ENCODE measurements around the gene ATP10D.

ATP10D gene

GRCh38 chr4:47598320-47598719 lies 113.2 kb downstream of the ATP10D start:
- TF ChIP-seq POLR2A (IDR thresholded peaks at IDR 0.05; ENCODE audit: extremely low read depth, insufficient read length) (no peak), MAX (IDR thresholded peaks at IDR 0.05; ENCODE audit: low read depth, low read length) (no peak), CTCF (IDR thresholded peaks at IDR 0.05; ENCODE audit: low read depth, low read length) (no peak), MYC (IDR thresholded peaks at IDR 0.05; ENCODE audit: low read depth, low read length) (no peak)
- H3K4me3 ChIP-seq (ENCODE audit: low read depth, low read length): no peak overlapping the region
- no peak for DNase-seq (ENCODE audit: low read depth)

- DNase-seq (ENCODE audit: low read depth): no peak
- TF ChIP-seq MAX (IDR thresholded peaks at IDR 0.05; ENCODE audit: low read depth, low read length): no peak
- no peak for TF ChIP-seq MYC (IDR thresholded peaks at IDR 0.05; ENCODE audit: low read depth, low read length)
- TF ChIP-seq POLR2A (IDR thresholded peaks at IDR 0.05; ENCODE audit: extremely low read depth, insufficient read length): no peak
- no peak for TF ChIP-seq CTCF (IDR thresholded peaks at IDR 0.05; ENCODE audit: low read depth, low read length)
- H3K4me3 ChIP-seq (ENCODE audit: low read depth, low read length): no peak overlapping the region
Observed at GRCh38 chr4:47598896-47599295, 113.8 kb downstream of the ATP10D start.

GRCh38 chr4:47606482-47606881 lies 121.4 kb downstream of the ATP10D start:
- no peak for DNase-seq (ENCODE audit: low read depth)
- TF ChIP-seq CTCF (IDR thresholded peaks at IDR 0.05; ENCODE audit: low read depth, low read length) (no peak), MAX (IDR thresholded peaks at IDR 0.05; ENCODE audit: low read depth, low read length) (no peak), MYC (IDR thresholded peaks at IDR 0.05; ENCODE audit: low read depth, low read length) (no peak)
- H3K4me3 ChIP-seq (ENCODE audit: low read depth, low read length): no peak overlapping the region

- no peak for TF ChIP-seq MAX (IDR thresholded peaks at IDR 0.05; ENCODE audit: low read depth, low read length)
- no peak for TF ChIP-seq MYC (IDR thresholded peaks at IDR 0.05; ENCODE audit: low read depth, low read length)
- TF ChIP-seq POLR2A (IDR thresholded peaks at IDR 0.05; ENCODE audit: extremely low read depth, insufficient read length): no peak
- TF ChIP-seq CTCF (IDR thresholded peaks at IDR 0.05; ENCODE audit: low read depth, low read length): no peak
- DNase-seq (ENCODE audit: low read depth): no peak
- no peak overlapping the region for H3K4me3 ChIP-seq (ENCODE audit: low read depth, low read length)
Observed at GRCh38 chr4:47612116-47613023, 127.3 kb downstream of the ATP10D start.

GRCh38 chr4:47615385-47615784 lies 130.3 kb downstream of the ATP10D start:
- no peak overlapping the region for H3K4me3 ChIP-seq (ENCODE audit: low read depth, low read length)
- no peak for DNase-seq (ENCODE audit: low read depth)
- TF ChIP-seq POLR2A (IDR thresholded peaks at IDR 0.05; ENCODE audit: extremely low read depth, insufficient read length) (no peak), MAX (IDR thresholded peaks at IDR 0.05; ENCODE audit: low read depth, low read length) (no peak), CTCF (IDR thresholded peaks at IDR 0.05; ENCODE audit: low read depth, low read length) (no peak), MYC (IDR thresholded peaks at IDR 0.05; ENCODE audit: low read depth, low read length) (no peak)

Data from NB4 (cell line).